Subcutaneous adipose tissue (tissue), 4 donors: ENCODE measurements around the gene ACTR8. TPM values are rescaled to one million over a fixed set of nuclear protein-coding genes. Genes with fewer than 3 reads are reported as not detected.

Source experiments
- CTCF ChIP-seq: fragments of 450-650 bp; IDR thresholded peaks from one replicate; pipeline ENCODE4 v1.5.1; 2016; ENCODE audit warnings: low read depth, mild to moderate bottlenecking, control low read depth, antibody characterized with exemption, moderate library complexity
- total RNA-seq, 4 donors: library from RNA; depleted of rRNA; stranded (reverse); fragments of >200 nt; gene quantifications; one replicate each; pipeline ENCODE4 v1.1.0, GENCODE V29; 2016

The ACTR8 gene
- total RNA-seq: 10 to 100 TPM; 11.7 to 28.9 (median 25.0) TPM

DNA sequence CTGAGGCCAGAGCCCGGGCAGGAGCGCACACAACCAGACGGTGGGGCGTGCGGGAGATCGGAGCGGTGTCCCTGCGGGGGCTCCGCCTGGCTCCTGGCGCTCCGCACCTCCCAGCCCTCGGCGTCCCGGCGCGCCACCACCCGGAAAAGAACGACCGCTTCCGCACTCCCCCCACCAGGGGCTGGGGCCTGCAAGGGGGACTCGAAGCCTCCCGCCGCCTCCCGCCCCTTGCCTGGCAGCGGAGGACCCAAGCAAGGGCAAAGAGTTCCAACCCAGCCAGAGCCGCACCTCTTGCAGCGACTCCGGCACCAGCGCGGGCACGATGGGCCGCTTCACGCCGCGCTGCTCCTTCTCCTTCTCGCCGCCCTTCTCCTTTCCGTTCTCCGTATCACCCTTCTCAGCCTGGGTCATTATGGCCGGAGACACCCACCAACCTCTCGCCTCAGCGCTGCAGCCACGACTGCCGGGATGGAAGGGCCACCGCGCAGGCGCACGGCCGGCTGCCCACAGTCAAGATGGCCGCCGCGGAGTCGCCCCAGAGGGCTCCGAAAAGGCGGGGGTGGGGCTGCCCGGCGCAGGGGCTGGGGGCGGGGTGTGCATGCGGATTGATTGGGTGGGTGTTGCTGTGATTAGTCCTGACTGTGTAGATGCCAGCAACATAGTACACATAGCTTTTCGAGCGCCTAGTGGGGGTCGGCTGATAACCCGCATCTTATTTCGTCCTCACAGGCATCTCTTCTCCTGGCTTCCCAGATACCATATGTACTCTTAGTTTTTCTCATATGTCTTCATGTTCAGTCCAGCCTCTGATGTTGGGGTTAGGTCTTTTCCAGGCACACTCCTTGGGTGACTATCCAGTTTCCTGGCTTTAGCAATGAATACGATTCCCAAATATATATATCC lies at the start of gene ACTR8:
ACTR8 (minus strand) TSS at position 462 of the 903 bp plus-strand sequence; CDS start at position 411, 51 bp downstream.
- no peak for TF ChIP-seq CTCF

DNA sequence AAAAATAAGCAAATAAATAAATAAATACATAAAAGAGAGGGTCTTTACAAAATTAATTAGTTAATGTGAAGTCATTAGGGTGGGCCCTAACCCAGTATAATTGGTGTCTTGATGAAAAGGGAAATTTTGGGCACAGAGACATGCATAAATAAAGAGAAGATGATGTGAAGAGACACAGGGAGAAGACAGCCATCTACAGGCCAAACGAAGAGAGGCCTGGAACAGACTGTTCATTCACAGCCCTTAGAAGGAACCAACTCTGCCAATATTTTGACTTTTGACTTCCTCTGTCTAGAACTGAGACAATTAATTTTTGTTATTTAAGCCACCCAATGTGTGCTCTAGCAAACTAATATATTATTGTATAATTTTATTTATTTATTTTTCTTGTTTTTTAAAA lies 39.3 kb upstream of the ACTR8 start:
- TF ChIP-seq CTCF: no peak

DNA sequence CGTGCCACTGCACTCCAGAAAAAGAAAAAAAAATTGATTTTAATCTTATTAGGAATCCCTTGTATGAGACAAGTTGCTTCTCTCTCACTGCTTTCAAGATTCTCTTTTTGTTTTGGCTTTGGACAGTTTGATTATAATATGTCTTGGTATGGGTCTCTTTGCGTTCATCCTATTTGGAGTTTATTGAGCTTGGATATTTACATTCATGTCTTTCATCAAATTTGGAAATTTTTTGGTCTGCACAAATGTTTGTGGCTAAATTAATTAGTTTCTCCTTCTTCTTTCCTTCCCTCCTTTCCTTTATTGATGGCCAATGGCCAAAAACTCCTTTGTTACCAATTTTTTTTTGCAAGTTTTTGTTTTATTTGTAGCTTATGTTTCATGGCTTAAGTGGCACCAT lies 37.8 kb upstream of the ACTR8 start:
- no peak for TF ChIP-seq CTCF

DNA sequence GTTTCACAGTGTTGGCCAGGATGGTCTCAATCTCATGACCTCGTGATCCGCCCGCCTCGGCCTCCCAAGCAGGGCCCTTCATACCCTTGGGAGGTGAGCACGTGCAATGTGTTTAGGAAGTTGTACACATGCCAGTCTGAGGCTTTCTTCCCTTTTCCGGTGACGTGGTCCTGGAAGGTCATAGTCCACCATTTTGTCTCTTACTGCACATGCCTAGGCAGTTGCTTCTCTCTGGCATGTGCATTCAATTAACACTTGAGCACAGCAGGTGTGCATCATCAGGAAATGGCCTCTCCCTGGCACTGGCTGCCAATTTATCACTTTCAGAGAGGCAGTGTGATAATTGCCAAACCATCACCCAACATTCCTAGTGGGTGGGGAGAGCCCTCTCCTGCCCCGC lies 31.4 kb upstream of the ACTR8 start:
- TF ChIP-seq CTCF: no peak

GRCh38 chr3:53902711-53903110 lies 20.8 kb upstream of the ACTR8 start:
- no peak for TF ChIP-seq CTCF

DNA sequence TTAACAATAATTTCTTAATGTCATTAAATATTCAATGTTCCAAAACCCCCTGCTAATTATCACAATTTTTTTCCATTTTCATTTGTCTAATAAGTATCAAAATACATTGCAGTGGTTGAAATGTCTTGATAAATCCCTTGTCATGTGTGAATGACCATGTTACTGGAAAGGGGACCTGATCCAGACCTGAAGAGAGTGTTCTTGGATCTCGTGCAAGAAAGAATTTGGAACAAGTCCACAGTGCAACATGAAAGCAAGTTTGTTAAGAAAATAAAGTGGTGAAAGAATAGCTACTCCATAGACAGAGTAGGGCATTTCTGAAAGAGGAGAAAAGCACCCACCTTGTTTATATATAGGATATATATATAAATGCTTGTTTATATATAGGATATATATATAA lies 20.1 kb upstream of the ACTR8 start:
- TF ChIP-seq CTCF: no peak

DNA sequence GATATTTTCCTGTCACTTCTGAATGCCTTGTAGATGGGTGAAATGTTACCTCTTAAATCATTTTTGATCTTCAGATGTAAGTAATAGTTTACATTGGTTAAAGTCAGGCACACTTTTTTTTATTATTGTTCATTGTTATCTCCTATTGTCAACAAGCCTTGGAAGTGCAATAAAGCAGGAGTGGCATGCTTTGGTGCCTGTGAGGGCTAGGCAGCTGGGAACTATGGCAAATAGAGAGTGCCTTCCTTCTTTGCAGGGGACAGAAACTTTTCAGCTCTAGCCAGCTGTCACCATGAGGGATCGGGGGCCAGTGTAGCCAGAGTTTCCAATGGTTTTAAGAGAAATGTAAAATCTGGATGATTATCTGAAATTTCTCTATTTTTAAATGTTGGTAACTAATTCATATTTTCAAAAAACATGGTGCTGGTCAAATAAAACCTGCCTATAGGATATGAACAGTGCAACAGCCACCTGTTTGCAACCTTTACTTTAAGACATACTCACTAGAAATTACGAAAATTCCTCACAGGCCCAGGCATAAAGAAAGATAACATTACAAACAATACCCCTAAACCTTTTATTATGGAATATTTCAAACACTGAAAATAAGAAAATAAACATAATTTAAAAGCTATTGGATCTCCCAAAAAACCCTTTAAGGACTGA lies 18.8 kb upstream of the ACTR8 start:
- no peak for TF ChIP-seq CTCF
